Skin of body (tissue), 2 donors: ENCODE results near the gene DAPK3. TPM values are rescaled to one million over a fixed set of nuclear protein-coding genes. Genes with fewer than 3 reads are reported as not detected.
A peak's percentile ranks its signal among the peaks of the same experiment; 100 is the strongest.
"Not testable (repeated sequence)": the region's sequence is repeated elsewhere in the genome, so short reads cannot be mapped to it uniquely, and the experiment has no call there.

Experiments used
- DNase-seq: peaks from one replicate; lab custom pipeline; 2025; lab: John Stamatoyannopoulos, UW
- total RNA-seq: library from RNA; depleted of rRNA; stranded (reverse); fragments of >200 nt; gene quantifications from one replicate; pipeline ENCODE4 v1.2.3, GENCODE V29; 2014

Gene DAPK3
- total RNA-seq, 1 donor from 2014 or later = 52.5 TPM

- no peak for DNase-seq
Measured at GRCh38 chr19:3979289-3979673, 8.4 kb upstream of the DAPK3 start.

GRCh38 chr19:3978145-3978544 lies 7.2 kb upstream of the DAPK3 start:
- DNase-seq = no peak

GRCh38 chr19:3977242-3978143 lies 6.6 kb upstream of the DAPK3 start:
- no peak for DNase-seq

GRCh38 chr19:3976495-3977241 lies 5.8 kb upstream of the DAPK3 start:
- DNase-seq = no peak

- DNase-seq = no peak
Measured at GRCh38 chr19:3975637-3976087, 4.8 kb upstream of the DAPK3 start.

GRCh38 chr19:3975144-3975543 lies 4.2 kb upstream of the DAPK3 start:
- DNase-seq = no peak

GRCh38 chr19:3970313-3970807 lies 539 bp downstream of the DAPK3 start:
- no peak for DNase-seq

GRCh38 chr19:3969435-3970312 lies 1.2 kb downstream of the DAPK3 start:
- no peak for DNase-seq

- DNase-seq = peak; percentile 85
Measured at GRCh38 chr19:3968556-3969434, 2.1 kb downstream of the DAPK3 start.

- not testable (repeated sequence) for DNase-seq
Measured at GRCh38 chr19:3967983-3968382, 2.9 kb downstream of the DAPK3 start.

GRCh38 chr19:3966051-3967017 lies 4.6 kb downstream of the DAPK3 start:
- DNase-seq = no peak

GRCh38 chr19:3964256-3965194 lies 6.4 kb downstream of the DAPK3 start:
- DNase-seq = no peak

- no peak for DNase-seq
Measured at GRCh38 chr19:3963458-3964255, 7.2 kb downstream of the DAPK3 start.

- DNase-seq = no peak
Measured at GRCh38 chr19:3961007-3961406, 9.9 kb downstream of the DAPK3 start.

- DNase-seq = no peak
Measured at GRCh38 chr19:3959766-3960131, 11.2 kb downstream of the DAPK3 start.

GRCh38 chr19:3958836-3959765 lies 11.8 kb downstream of the DAPK3 start:
- no peak for DNase-seq
